ENCODE results near the gene SAMSN1. TPM values are rescaled to one million over a fixed set of nuclear protein-coding genes. Genes with fewer than 3 reads are reported as not detected.

SAMSN1 gene
- total RNA-seq, 4 donors from 2014 or later = 0.80 to 1.9 (median 0.93) TPM

DNA sequence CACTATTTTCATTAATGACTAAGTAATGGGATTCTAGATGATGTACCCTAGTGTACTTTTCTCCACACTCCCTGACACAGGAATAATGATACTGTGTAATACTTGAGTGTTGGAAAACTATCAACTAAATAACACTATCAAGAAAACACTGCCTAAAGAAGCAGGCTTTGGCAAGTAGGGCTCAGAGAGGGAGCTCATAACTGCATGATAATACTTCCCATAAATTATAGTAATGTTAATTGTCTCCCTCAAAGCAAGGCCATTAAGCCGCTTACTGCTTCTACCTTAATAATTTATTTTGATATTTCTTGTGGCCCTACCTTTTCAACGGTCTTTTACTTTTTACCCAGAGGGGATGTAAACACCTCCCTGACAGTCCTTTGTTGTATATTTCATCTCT, 69.0 kb downstream of the SAMSN1 start:
- Histone ChIP-seq H3K4me3 (no peak overlapping the region), H3K4me1 (no peaks in the 10 kb centered on the region), H3K27ac (no peak overlapping the region), H3K36me3 (no peaks in the 10 kb centered on the region), H3K9me3 (no peaks in the 10 kb centered on the region), H3K27me3 (no peaks in the 10 kb centered on the region)
- no peak for TF ChIP-seq POLR2A (IDR thresholded peaks at IDR 0.05)
- no peak for TF ChIP-seq POLR2AphosphoS5 (IDR thresholded peaks at IDR 0.05)
- no peak for TF ChIP-seq EP300 (IDR thresholded peaks at IDR 0.05)
- TF ChIP-seq, protein P1, sequence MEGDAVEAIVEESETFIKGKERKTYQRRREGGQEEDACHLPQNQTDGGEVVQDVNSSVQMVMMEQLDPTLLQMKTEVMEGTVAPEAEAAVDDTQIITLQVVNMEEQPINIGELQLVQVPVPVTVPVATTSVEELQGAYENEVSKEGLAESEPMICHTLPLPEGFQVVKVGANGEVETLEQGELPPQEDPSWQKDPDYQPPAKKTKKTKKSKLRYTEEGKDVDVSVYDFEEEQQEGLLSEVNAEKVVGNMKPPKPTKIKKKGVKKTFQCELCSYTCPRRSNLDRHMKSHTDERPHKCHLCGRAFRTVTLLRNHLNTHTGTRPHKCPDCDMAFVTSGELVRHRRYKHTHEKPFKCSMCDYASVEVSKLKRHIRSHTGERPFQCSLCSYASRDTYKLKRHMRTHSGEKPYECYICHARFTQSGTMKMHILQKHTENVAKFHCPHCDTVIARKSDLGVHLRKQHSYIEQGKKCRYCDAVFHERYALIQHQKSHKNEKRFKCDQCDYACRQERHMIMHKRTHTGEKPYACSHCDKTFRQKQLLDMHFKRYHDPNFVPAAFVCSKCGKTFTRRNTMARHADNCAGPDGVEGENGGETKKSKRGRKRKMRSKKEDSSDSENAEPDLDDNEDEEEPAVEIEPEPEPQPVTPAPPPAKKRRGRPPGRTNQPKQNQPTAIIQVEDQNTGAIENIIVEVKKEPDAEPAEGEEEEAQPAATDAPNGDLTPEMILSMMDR (IDR thresholded peaks at IDR 0.05) = no peak
- DNase-seq (ENCODE audit: low spot score in 2 of 2) = no peak
- WGBS = 75% methylated on average over 2 of the region's 2 CpGs

DNA sequence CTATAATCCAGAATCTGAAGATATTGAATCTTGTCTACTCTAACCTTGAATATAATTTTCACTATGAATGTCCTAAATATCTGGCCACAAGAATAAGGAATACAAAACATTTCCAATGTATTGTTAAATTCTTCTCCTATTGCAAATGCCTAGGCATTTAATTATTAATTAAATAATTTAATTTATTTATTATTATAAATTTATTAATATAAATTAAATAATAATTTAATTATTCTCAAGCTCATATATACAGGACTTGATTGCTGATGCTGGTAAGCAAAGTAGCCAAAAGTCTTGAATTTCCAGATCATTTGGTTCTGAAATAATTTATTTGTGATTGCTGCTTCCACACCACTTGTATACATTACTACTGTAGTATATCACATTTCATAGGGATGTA, 71.1 kb downstream of the SAMSN1 start:
- no peaks in the 10 kb centered on the region for H3K9me3 ChIP-seq
- H3K4me3 ChIP-seq = no peak overlapping the region
- no peak overlapping the region for H3K27ac ChIP-seq
- TF ChIP-seq POLR2AphosphoS5 (IDR thresholded peaks at IDR 0.05) = no peak
- TF ChIP-seq, protein P1 (IDR thresholded peaks at IDR 0.05) = no peak
- no peak for TF ChIP-seq POLR2A (IDR thresholded peaks at IDR 0.05)
- no peaks in the 10 kb centered on the region for H3K36me3 ChIP-seq
- no peaks in the 10 kb centered on the region for H3K4me1 ChIP-seq
- DNase-seq (ENCODE audit: low spot score in 2 of 2) = no peak
- no peaks in the 10 kb centered on the region for H3K27me3 ChIP-seq

DNA sequence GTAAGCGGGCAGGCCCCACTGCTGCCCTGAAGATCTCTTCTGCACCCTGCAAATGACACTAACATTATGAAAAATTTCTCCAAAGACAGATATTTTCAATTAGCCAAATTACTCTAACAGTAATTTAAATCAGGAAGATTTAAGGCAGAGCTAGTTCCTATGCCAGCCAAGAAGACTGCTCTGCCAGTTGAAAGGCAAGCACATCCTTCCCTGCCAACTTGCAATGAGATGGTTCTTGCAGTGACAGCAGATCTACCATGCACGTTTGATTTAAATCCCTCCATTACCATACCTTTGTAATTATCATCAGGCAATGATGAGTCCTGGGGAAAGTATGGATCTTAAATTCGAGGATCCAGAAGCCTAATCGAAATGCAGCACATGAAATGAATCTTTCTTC, 76.5 kb downstream of the SAMSN1 start:
- Histone ChIP-seq H3K27ac (no peak overlapping the region), H3K4me3 (no peak overlapping the region), H3K9me3 (no peaks in the 10 kb centered on the region), H3K36me3 (no peaks in the 10 kb centered on the region), H3K27me3 (no peaks in the 10 kb centered on the region), H3K4me1 (no peaks in the 10 kb centered on the region)
- TF ChIP-seq POLR2AphosphoS5 (IDR thresholded peaks at IDR 0.05) (no peak), POLR2A (IDR thresholded peaks at IDR 0.05) (no peak), EP300 (IDR thresholded peaks at IDR 0.05) (no peak)
- TF ChIP-seq, protein P1 (IDR thresholded peaks at IDR 0.05) = no peak
- DNase-seq (ENCODE audit: low spot score in 2 of 2) = no peak
- 77% methylated on average over 4 of the region's 4 CpGs for WGBS

DNA sequence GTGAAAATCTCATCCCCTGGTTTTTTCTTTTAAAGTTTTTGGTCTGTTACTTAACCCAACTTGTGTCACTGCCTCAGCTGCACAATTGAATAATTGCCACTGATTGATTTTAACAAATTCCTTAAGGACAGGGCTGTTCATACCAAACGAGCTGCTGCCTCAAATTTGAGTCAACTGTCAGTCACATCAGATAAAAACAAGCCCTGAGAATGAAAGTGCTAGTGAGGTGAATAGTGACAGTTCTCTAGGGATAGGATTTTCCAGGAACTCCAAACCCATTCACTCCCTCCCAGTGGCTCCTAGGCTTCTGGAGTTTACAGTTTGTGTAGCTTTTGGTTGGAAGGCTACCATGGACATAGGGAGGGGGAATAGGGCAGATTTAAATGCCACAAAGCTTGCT, 79.4 kb downstream of the SAMSN1 start:
- no peaks in the 10 kb centered on the region for H3K9me3 ChIP-seq
- no peaks in the 10 kb centered on the region for H3K27me3 ChIP-seq
- no peak for TF ChIP-seq POLR2AphosphoS5 (IDR thresholded peaks at IDR 0.05)
- no peak for TF ChIP-seq POLR2A (IDR thresholded peaks at IDR 0.05)
- no peak for TF ChIP-seq EP300 (IDR thresholded peaks at IDR 0.05)
- TF ChIP-seq, protein P1 (IDR thresholded peaks at IDR 0.05) = no peak
- DNase-seq (ENCODE audit: low spot score in 2 of 2) = no peak
- WGBS = 16% methylated on average over 1 of the region's 1 CpG
- no peaks in the 10 kb centered on the region for H3K4me1 ChIP-seq
- H3K27ac ChIP-seq = no peak overlapping the region
- H3K4me3 ChIP-seq = no peak overlapping the region
- no peaks in the 10 kb centered on the region for H3K36me3 ChIP-seq

DNA sequence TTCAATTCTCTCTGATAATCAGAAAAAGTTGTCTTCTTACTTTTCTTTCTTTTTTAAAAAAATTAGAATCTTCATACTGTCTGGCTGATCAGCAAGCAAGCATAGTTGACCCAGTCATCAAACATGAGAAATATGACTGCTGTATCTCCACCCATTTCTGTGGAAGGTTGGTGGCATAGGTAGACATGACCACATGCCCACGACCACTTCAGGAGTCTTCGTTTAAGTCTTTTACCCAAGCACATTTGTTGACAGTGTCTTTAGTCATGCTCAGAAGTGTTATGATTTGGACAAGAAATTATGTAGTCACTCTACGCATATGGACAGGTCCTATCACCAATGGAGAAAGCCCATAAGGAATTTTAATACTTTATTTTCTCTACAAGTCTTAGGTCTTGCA, 88.4 kb downstream of the SAMSN1 start:
- TF ChIP-seq EP300 (IDR thresholded peaks at IDR 0.05) = no peak
- TF ChIP-seq POLR2AphosphoS5 (IDR thresholded peaks at IDR 0.05) = no peak
- TF ChIP-seq, protein P1 (IDR thresholded peaks at IDR 0.05) = no peak
- no peak for TF ChIP-seq POLR2A (IDR thresholded peaks at IDR 0.05)
- Histone ChIP-seq H3K27ac (no peak overlapping the region), H3K4me1 (no peaks in the 10 kb centered on the region), H3K9me3 (no peaks in the 10 kb centered on the region), H3K27me3 (no peaks in the 10 kb centered on the region), H3K36me3 (no peaks in the 10 kb centered on the region), H3K4me3 (no peak overlapping the region)
- 93% methylated on average over 3 of the region's 3 CpGs for WGBS
- DNase-seq (ENCODE audit: low spot score in 2 of 2) = no peak

All from suprapubic skin (tissue), 4 donors.